ENCODE data around the gene AP2B1.

AP2B1 gene

DNA sequence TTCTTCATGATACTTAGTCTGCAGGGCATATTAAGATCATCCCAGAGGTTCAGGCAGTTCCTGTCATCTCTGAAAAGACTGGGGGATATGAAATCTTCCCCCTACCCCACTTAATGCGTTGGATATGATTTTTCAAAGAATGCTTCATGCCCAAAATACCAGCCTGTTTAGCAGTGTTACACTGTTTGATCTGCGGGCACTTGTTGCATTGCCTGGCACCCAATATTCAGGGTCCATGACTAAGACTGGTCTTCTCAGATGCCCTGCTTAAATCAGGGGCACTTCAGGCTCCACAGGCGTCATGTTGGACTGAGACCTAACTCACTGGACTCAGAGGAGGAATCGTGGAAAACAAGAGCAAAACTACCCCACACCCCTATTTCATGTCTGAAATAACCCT, 137.9 kb downstream of the AP2B1 start:
- Histone ChIP-seq H3K36me3 (ENCODE audit: control insufficient read depth in 1 of 2, insufficient read depth in 2 of 2, low read length in 2 of 2) (peaks cover 4 to 14% of the 10 kb centered on the region in 2 experiments), H2BK12ac (ENCODE audit: low read length) (no peak overlapping the region), H3K14ac (ENCODE audit: low read length) (no peak overlapping the region), H3K79me2 (ENCODE audit: control insufficient read depth, insufficient read depth, low read length, poor library complexity) (no peaks in the 10 kb centered on the region), H3K27me3 (ENCODE audit: insufficient read depth, low read length) (no peaks in the 10 kb centered on the region), H4K8ac (ENCODE audit: low read depth, low read length) (no peak overlapping the region), H3K4me1 (ENCODE audit: control insufficient read depth in 1 of 2, insufficient read depth in 2 of 2, low read length in 2 of 2) (peaks cover 10 to 21% of the 10 kb centered on the region in 2 experiments), H3K9me3 (ENCODE audit: insufficient read depth, low read depth, low read length) (no peaks in the 10 kb centered on the region), H4K12ac (ENCODE audit: low read depth, low read length) (no peak overlapping the region), H3K79me1 (ENCODE audit: low read length) (no peaks in the 10 kb centered on the region), H4K91ac (ENCODE audit: low read depth, low read length) (no peak overlapping the region), H2AK5ac (ENCODE audit: low read length) (no peak overlapping the region), H3K4ac (ENCODE audit: low read depth, low read length) (no peak overlapping the region), H3K4me3 (ENCODE audit: low read depth, low read length) (no peak overlapping the region), H2BK120ac (ENCODE audit: insufficient read depth, low read length, poor library complexity) (no peak overlapping the region), H3K27ac (ENCODE audit: low read depth, low read length) (no peak overlapping the region), H2AFZ (ENCODE audit: insufficient read depth, low read length, poor library complexity) (no peak overlapping the region), H2BK5ac (ENCODE audit: low read depth, low read length, poor library complexity) (no peak overlapping the region), H3K4me2 (ENCODE audit: low read length) (no peak overlapping the region), H3K23ac (ENCODE audit: low read length) (no peak overlapping the region), H3K9ac (ENCODE audit: low read length) (no peak overlapping the region), H3K18ac (ENCODE audit: low read length) (no peak overlapping the region)
- WGBS (ENCODE audit: extremely low coverage, insufficient coverage, insufficient read length), result no CpG with 5 or more reads among the region's 4 CpGs
- DNase-seq, result no peak

DNA sequence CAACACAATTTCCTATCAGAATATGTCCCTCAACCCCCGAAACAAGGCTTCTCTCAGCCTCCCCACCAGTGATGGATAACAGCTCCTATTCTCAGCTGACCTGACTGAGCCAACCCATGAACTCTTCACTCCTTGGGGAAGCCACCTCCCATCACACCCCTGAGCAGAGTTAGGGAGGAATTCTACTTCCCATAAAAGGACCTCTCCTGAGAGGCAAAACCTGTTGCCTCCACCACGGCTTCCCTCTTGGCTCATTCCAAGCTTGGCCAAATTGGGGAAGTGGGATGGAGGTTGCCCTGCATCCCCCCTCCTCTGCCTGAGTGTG, 138.6 kb downstream of the AP2B1 start:
- H3K9ac ChIP-seq (ENCODE audit: low read length), result no peak overlapping the region
- no peak overlapping the region for H4K12ac ChIP-seq (ENCODE audit: low read depth, low read length)
- no peak overlapping the region for H2AFZ ChIP-seq (ENCODE audit: insufficient read depth, low read length, poor library complexity)
- no peak overlapping the region for H3K4me2 ChIP-seq (ENCODE audit: low read length)
- no peak overlapping the region for H3K14ac ChIP-seq (ENCODE audit: low read length)
- no peak overlapping the region for H4K91ac ChIP-seq (ENCODE audit: low read depth, low read length)
- H3K4me3 ChIP-seq (ENCODE audit: low read depth, low read length), result no peak overlapping the region
- H3K27ac ChIP-seq (ENCODE audit: low read depth, low read length), result peak overlapping the region; percentile 12
- H3K79me1 ChIP-seq (ENCODE audit: low read length), result no peaks in the 10 kb centered on the region
- no peak overlapping the region for H3K18ac ChIP-seq (ENCODE audit: low read length)
- H2BK5ac ChIP-seq (ENCODE audit: low read depth, low read length, poor library complexity), result no peak overlapping the region
- no peaks in the 10 kb centered on the region for H3K79me2 ChIP-seq (ENCODE audit: control insufficient read depth, insufficient read depth, low read length, poor library complexity)
- no peak overlapping the region for H3K4ac ChIP-seq (ENCODE audit: low read depth, low read length)
- H3K23ac ChIP-seq (ENCODE audit: low read length), result no peak overlapping the region
- H3K27me3 ChIP-seq (ENCODE audit: insufficient read depth, low read length), result no peaks in the 10 kb centered on the region
- H3K36me3 ChIP-seq (ENCODE audit: control insufficient read depth in 1 of 2, insufficient read depth in 2 of 2, low read length in 2 of 2), result peaks cover 4 to 14% of the 10 kb centered on the region in 2 experiments
- DNase-seq, result no peak
- H2AK5ac ChIP-seq (ENCODE audit: low read length), result no peak overlapping the region
- no peak overlapping the region for H2BK120ac ChIP-seq (ENCODE audit: insufficient read depth, low read length, poor library complexity)
- H3K4me1 ChIP-seq (ENCODE audit: control insufficient read depth in 1 of 2, insufficient read depth in 2 of 2, low read length in 2 of 2), result peaks cover 10 to 23% of the 10 kb centered on the region in 2 experiments
- H2BK12ac ChIP-seq (ENCODE audit: low read length), result no peak overlapping the region
- no CpG with 5 or more reads among the region's 2 CpGs for WGBS (ENCODE audit: extremely low coverage, insufficient coverage, insufficient read length)
- no peak overlapping the region for H4K8ac ChIP-seq (ENCODE audit: low read depth, low read length)
- no peaks in the 10 kb centered on the region for H3K9me3 ChIP-seq (ENCODE audit: insufficient read depth, low read depth, low read length)

DNA sequence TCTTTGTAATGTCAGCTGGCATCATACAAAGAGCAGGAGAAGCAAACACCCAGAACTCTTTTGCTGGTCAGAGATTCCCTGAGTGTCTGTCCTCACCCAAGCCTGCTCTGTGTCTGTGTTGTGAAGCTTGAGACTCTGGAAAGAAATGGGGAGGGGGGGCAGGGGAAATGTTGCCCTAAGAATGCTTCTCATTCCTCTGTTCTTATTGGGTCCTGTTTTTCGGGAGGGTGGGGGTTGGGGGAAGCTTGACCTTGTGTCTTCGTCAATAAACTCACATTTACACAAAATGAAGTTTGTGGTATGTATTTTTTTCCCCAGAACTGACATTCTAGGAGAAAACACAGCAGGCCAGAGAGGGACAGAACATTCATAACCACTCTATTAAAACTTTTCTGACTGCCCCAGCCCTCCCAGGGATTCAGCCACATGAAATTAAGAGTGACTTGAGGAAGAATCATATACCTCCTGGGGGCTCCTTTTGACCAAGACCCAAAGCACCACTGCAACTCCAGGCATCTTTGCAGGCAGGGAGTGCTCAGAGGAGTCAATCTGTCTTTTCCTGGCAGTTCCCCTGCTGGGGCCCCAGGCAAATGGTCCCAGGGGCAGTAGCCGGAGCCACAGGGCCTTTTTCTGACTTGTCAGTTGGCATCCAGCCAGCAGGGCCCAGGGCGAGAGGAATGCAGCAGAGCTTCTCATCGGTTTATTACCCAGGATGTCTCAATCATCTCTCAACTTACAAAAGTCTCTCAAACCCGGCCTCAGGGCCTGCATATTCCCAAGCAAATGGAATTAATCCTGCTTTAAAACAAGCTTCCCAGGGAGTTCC, 139.2 kb downstream of the AP2B1 start:
- Histone ChIP-seq H3K4ac (ENCODE audit: low read depth, low read length) (no peak overlapping the region), H3K18ac (ENCODE audit: low read length) (no peak overlapping the region), H2BK120ac (ENCODE audit: insufficient read depth, low read length, poor library complexity) (no peak overlapping the region), H4K91ac (ENCODE audit: low read depth, low read length) (no peak overlapping the region), H3K36me3 (ENCODE audit: control insufficient read depth in 1 of 2, insufficient read depth in 2 of 2, low read length in 2 of 2) (peaks cover 4 to 13% of the 10 kb centered on the region in 2 experiments), H3K23ac (ENCODE audit: low read length) (no peak overlapping the region), H3K9ac (ENCODE audit: low read length) (no peak overlapping the region), H3K4me3 (ENCODE audit: low read depth, low read length) (no peak overlapping the region), H2BK12ac (ENCODE audit: low read length) (no peak overlapping the region), H3K79me2 (ENCODE audit: control insufficient read depth, insufficient read depth, low read length, poor library complexity) (no peaks in the 10 kb centered on the region), H2AK5ac (ENCODE audit: low read length) (no peak overlapping the region), H3K14ac (ENCODE audit: low read length) (no peak overlapping the region), H3K4me2 (ENCODE audit: low read length) (no peak overlapping the region), H3K27ac (ENCODE audit: low read depth, low read length) (peak overlapping the region; percentile 34), H2AFZ (ENCODE audit: insufficient read depth, low read length, poor library complexity) (no peak overlapping the region), H3K4me1 (ENCODE audit: control insufficient read depth in 1 of 2, insufficient read depth in 2 of 2, low read length in 2 of 2) (peaks cover 10 to 26% of the 10 kb centered on the region in 2 experiments), H3K27me3 (ENCODE audit: insufficient read depth, low read length) (no peaks in the 10 kb centered on the region), H4K12ac (ENCODE audit: low read depth, low read length) (no peak overlapping the region), H4K8ac (ENCODE audit: low read depth, low read length) (no peak overlapping the region), H3K79me1 (ENCODE audit: low read length) (no peaks in the 10 kb centered on the region), H3K9me3 (ENCODE audit: insufficient read depth, low read depth, low read length) (no peaks in the 10 kb centered on the region), H2BK5ac (ENCODE audit: low read depth, low read length, poor library complexity) (no peak overlapping the region)
- WGBS (ENCODE audit: extremely low coverage, insufficient coverage, insufficient read length), result no CpG with 5 or more reads among the region's 6 CpGs
- DNase-seq, result peak; percentile 98 to 99

DNA sequence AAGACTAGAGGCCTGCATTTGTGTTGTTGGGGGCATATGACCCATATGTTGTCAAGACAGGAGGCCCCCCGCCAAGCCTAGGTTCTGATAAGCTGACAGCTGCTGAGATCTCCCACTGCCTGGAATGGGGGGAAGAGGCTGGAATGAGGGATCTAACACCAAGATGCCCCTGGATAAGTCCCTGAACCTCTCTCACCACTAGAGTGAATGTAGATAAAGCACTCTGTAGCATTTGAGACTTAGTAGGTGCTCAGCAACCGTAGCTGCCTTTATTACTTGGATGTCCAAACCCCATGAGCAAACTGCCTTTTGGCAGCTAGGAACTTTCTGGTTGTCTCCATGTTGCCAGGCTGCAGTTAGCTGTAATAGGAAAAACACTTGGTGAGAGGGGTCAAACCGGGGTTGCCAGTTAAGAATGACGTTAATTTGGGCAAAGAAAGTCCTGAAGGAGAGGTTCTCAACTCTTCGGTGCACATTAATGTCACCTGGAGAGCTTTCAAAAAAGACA, 139.9 kb downstream of the AP2B1 start:
- Histone ChIP-seq H3K27ac (ENCODE audit: low read depth, low read length) (no peak overlapping the region), H3K9ac (ENCODE audit: low read length) (no peak overlapping the region), H3K4me1 (ENCODE audit: control insufficient read depth in 1 of 2, insufficient read depth in 2 of 2, low read length in 2 of 2) (peaks cover 10 to 27% of the 10 kb centered on the region in 2 experiments), H2BK120ac (ENCODE audit: insufficient read depth, low read length, poor library complexity) (no peak overlapping the region), H3K14ac (ENCODE audit: low read length) (no peak overlapping the region), H3K4ac (ENCODE audit: low read depth, low read length) (no peak overlapping the region), H3K27me3 (ENCODE audit: insufficient read depth, low read length) (no peaks in the 10 kb centered on the region), H2AK5ac (ENCODE audit: low read length) (no peak overlapping the region), H3K23ac (ENCODE audit: low read length) (no peak overlapping the region), H2BK12ac (ENCODE audit: low read length) (no peak overlapping the region), H3K9me3 (ENCODE audit: insufficient read depth, low read depth, low read length) (no peaks in the 10 kb centered on the region), H4K91ac (ENCODE audit: low read depth, low read length) (no peak overlapping the region), H3K36me3 (ENCODE audit: control insufficient read depth in 1 of 2, insufficient read depth in 2 of 2, low read length in 2 of 2) (peaks cover 2 to 12% of the 10 kb centered on the region in 2 experiments), H3K4me2 (ENCODE audit: low read length) (no peak overlapping the region), H3K4me3 (ENCODE audit: low read depth, low read length) (no peak overlapping the region), H4K8ac (ENCODE audit: low read depth, low read length) (no peak overlapping the region), H3K79me2 (ENCODE audit: control insufficient read depth, insufficient read depth, low read length, poor library complexity) (peaks cover 1% of the 10 kb centered on the region), H3K79me1 (ENCODE audit: low read length) (no peaks in the 10 kb centered on the region), H4K12ac (ENCODE audit: low read depth, low read length) (no peak overlapping the region), H2BK5ac (ENCODE audit: low read depth, low read length, poor library complexity) (no peak overlapping the region), H3K18ac (ENCODE audit: low read length) (no peak overlapping the region), H2AFZ (ENCODE audit: insufficient read depth, low read length, poor library complexity) (no peak overlapping the region)
- DNase-seq, result no peak
- no CpG with 5 or more reads among the region's 5 CpGs for WGBS (ENCODE audit: extremely low coverage, insufficient coverage, insufficient read length)

All from trophoblast cell (in vitro differentiated cells and primary cell).